SK-N-MC (cell line): ENCODE measurements around the gene TTC28.

Source experiments
- EZH2 ChIP-seq: fragments of 200-600 bp; sonication (generic); IDR thresholded peaks from one replicate; pipeline ENCODE4 v1.6.1; 2017; ENCODE audit warnings: antibody characterized with exemption
- POLR2AphosphoS5 ChIP-seq: IDR thresholded peaks from 2 replicates; pipeline ENCODE4 v1.6.1; 2012; ENCODE audit warnings: mild to moderate bottlenecking, low read depth, low read length, borderline replicate concordance

GRCh38 chr22:28171712-28172111 is 507.9 kb downstream of the TTC28 start:
- TF ChIP-seq EZH2 (no peak), POLR2AphosphoS5 (no peak)
